A673 (cell line): ENCODE data around the gene H2BK1.

ENCODE experiments used
- CTCF ChIP-seq: fragments of 300-800, 200-600 bp; sonication (generic); conservative IDR thresholded peaks from 2 replicates; pipeline ENCODE4 v1.5.1; 2017; ENCODE audit warnings: low read depth, mild to moderate bottlenecking, antibody characterized with exemption, low read length, moderate library complexity, mixed read lengths
- EZH2 ChIP-seq: fragments of 200-600 bp; sonication (generic); IDR thresholded peaks from 2 replicates; pipeline ENCODE4 v1.6.1; 2017; ENCODE audit warnings: borderline replicate concordance, low read depth, mild to moderate bottlenecking, mixed read lengths, antibody characterized with exemption, low read length; ENCODE audit not compliant: poor library complexity, severe bottlenecking

GRCh38 chr7:151175047-151175792 is 35.1 kb downstream of the H2BK1 start:
- TF ChIP-seq CTCF (no peak), EZH2 (no peak)
